Choroid plexus epithelial cell (primary cell): ENCODE data around the gene EFCAB8.

ENCODE experiments used
- DNase-seq: peaks from one replicate; pipeline ENCODE4 v3.0.0-alpha.2; 2010; ENCODE audit warnings: low read depth
- H3K4me3 ChIP-seq: 2 replicates; pipeline ENCODE4 v1.5.1; 2011; ENCODE audit warnings: low read depth, mild to moderate bottlenecking, control low read depth, low read length, moderate library complexity
- CTCF ChIP-seq: conservative IDR thresholded peaks from 2 replicates; pipeline ENCODE4 v1.5.1; 2011; ENCODE audit warnings: low read depth, mild to moderate bottlenecking, control low read depth, inconsistent platforms, low read length, moderate library complexity

EFCAB8 gene

GRCh38 chr20:32930181-32930580, 71.5 kb downstream of the EFCAB8 start:
- DNase-seq: no peak
- no peak overlapping the region for H3K4me3 ChIP-seq
- no peak for TF ChIP-seq CTCF

GRCh38 chr20:32930701-32931100, 72.0 kb downstream of the EFCAB8 start:
- no peak overlapping the region for H3K4me3 ChIP-seq
- no peak for TF ChIP-seq CTCF
- no peak for DNase-seq

- no peak overlapping the region for H3K4me3 ChIP-seq
- TF ChIP-seq CTCF: no peak
- DNase-seq: no peak
Observed at GRCh38 chr20:32934580-32934979, 75.9 kb downstream of the EFCAB8 start.

GRCh38 chr20:32941155-32941885, 82.6 kb downstream of the EFCAB8 start:
- DNase-seq: no peak
- TF ChIP-seq CTCF: no peak

GRCh38 chr20:32943490-32944052, 84.8 kb downstream of the EFCAB8 start:
- TF ChIP-seq CTCF: no peak
- no peak overlapping the region for H3K4me3 ChIP-seq
- DNase-seq: no peak

More at GRCh38 chr20:32941155-32941885, 82.6 kb downstream of the EFCAB8 start:
- H3K4me3 ChIP-seq: no peak overlapping the region

- peak; percentile 73 for TF ChIP-seq CTCF
- DNase-seq: peak; percentile 67
- H3K4me3 ChIP-seq: no peak overlapping the region
Observed at GRCh38 chr20:32945710-32946221, 87.0 kb downstream of the EFCAB8 start.
